Tibial nerve (tissue), 3 donors: ENCODE data around the gene CFAP410.

Source experiments
- POLR2A ChIP-seq, 2 donors: fragments of 450-650 bp; IDR thresholded peaks; one replicate each; pipeline ENCODE4 v1.6.1; 2017; ENCODE audit warnings: antibody characterized with exemption in 2 of 2, mild to moderate bottlenecking in 2 of 2, moderate library complexity in 2 of 2
- TF ChIP-seq, protein P1 (sequence below), 5 experiments: fragments of 200-600 bp in 3 of 5; fragments of 450-650 bp in 2 of 5; sonication (generic) in 3 of 5; IDR thresholded peaks; one replicate each; pipeline ENCODE4 v1.5.1; 2016 to 2019; ENCODE audit warnings: antibody characterized with exemption in 5 of 5, mild to moderate bottlenecking in 3 of 5, moderate library complexity in 2 of 5

DNA sequence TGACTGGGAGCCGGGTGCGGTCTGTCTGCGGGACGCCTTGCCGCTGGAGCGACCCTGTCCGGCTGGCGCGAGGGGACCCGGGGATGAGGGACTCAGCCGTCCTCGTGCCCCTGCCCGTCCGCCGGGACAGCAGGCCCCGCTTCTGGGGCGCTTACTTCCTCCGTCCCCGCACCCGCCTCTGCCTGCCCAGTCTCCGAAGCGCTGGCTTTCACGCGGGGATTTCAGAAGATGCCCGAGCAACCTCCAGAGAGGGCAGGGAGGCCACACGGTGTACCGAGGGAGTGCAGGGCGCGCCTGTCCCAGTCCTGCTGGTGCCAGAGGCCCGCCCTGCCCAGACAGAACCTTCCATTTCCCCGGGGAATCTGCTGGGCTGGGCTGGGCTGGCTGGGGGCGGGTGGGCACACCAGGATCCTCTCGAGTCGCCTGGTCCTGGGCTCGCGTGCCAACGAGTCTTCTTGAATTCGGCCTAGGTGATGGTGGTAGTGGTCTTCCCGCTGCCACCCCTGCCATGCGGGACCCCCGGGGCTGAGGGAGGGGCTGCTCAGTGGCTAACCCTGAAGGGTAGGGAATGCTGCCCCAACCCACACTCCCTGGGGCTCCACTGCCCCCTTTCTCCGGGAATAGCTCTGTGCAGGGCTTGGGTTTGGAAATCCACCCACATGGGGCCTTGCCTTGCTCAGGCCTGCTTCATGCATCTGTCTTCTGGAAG, 11.7 kb upstream of the CFAP410 start:
- TF ChIP-seq POLR2A (IDR thresholded peaks at IDR 0.05): no peak
- TF ChIP-seq, protein P1, sequence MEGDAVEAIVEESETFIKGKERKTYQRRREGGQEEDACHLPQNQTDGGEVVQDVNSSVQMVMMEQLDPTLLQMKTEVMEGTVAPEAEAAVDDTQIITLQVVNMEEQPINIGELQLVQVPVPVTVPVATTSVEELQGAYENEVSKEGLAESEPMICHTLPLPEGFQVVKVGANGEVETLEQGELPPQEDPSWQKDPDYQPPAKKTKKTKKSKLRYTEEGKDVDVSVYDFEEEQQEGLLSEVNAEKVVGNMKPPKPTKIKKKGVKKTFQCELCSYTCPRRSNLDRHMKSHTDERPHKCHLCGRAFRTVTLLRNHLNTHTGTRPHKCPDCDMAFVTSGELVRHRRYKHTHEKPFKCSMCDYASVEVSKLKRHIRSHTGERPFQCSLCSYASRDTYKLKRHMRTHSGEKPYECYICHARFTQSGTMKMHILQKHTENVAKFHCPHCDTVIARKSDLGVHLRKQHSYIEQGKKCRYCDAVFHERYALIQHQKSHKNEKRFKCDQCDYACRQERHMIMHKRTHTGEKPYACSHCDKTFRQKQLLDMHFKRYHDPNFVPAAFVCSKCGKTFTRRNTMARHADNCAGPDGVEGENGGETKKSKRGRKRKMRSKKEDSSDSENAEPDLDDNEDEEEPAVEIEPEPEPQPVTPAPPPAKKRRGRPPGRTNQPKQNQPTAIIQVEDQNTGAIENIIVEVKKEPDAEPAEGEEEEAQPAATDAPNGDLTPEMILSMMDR (IDR thresholded peaks at IDR 0.05): no peak
